EL (cell line): ENCODE measurements around the gene SQSTM1.

Experiments used
- DNase-seq: peaks from one replicate; pipeline ENCODE4 v3.0.0-alpha.2; 2016

Gene SQSTM1

GRCh38 chr5:179806250-179807048 lies 14.3 kb upstream of the SQSTM1 start, which contains the start of gene MGAT4B:
TSS of gene MGAT4B (minus strand) at chr5:179806866. CDS start at chr5:179806583, 283 bp downstream.
- peak; percentile 74 for DNase-seq

- no peak for DNase-seq
Observed at GRCh38 chr5:179812135-179812825, 8.4 kb upstream of the SQSTM1 start.

GRCh38 chr5:179812997-179813607 lies 7.6 kb upstream of the SQSTM1 start:
- no peak for DNase-seq

GRCh38 chr5:179814090-179814489 lies 6.6 kb upstream of the SQSTM1 start:
- DNase-seq, result no peak

GRCh38 chr5:179815491-179816249 lies 5.0 kb upstream of the SQSTM1 start:
- DNase-seq, result no peak

- DNase-seq, result no peak
Observed at GRCh38 chr5:179816401-179816795, 4.3 kb upstream of the SQSTM1 start.

- no peak for DNase-seq
Observed at GRCh38 chr5:179816796-179817469, 3.8 kb upstream of the SQSTM1 start.

GRCh38 chr5:179817470-179817840 lies 3.2 kb upstream of the SQSTM1 start:
- DNase-seq, result no peak

- DNase-seq, result no peak
Observed at GRCh38 chr5:179817890-179818745, 2.6 kb upstream of the SQSTM1 start.

GRCh38 chr5:179818746-179819295 lies 1.9 kb upstream of the SQSTM1 start:
- DNase-seq, result peak; percentile 91

GRCh38 chr5:179819296-179820126 lies 1.2 kb upstream of the SQSTM1 start:
- DNase-seq, result peak; percentile 77

GRCh38 chr5:179820127-179820482 lies 600 bp upstream of the SQSTM1 start:
- DNase-seq, result no peak

GRCh38 chr5:179821298-179822058 lies 773 bp downstream of the SQSTM1 start:
- peak; percentile 96 for DNase-seq

- DNase-seq, result no peak
Observed at GRCh38 chr5:179822059-179822432, 1.3 kb downstream of the SQSTM1 start.

GRCh38 chr5:179822444-179822990 lies 1.8 kb downstream of the SQSTM1 start:
- no peak for DNase-seq

GRCh38 chr5:179823937-179824744 lies 3.4 kb downstream of the SQSTM1 start:
- DNase-seq, result no peak

- no peak for DNase-seq
Observed at GRCh38 chr5:179824745-179825112, 4.0 kb downstream of the SQSTM1 start.

GRCh38 chr5:179825655-179826182 lies 5.0 kb downstream of the SQSTM1 start:
- no peak for DNase-seq
